NCI-H345 (cell line): ENCODE measurements around the gene PIANP.
A peak's percentile ranks its signal among the peaks of the same experiment; 100 is the strongest.

Experiments
- DNase-seq: peaks from one replicate; lab custom pipeline; 2025; lab: John Stamatoyannopoulos, UW

PIANP gene

DNA sequence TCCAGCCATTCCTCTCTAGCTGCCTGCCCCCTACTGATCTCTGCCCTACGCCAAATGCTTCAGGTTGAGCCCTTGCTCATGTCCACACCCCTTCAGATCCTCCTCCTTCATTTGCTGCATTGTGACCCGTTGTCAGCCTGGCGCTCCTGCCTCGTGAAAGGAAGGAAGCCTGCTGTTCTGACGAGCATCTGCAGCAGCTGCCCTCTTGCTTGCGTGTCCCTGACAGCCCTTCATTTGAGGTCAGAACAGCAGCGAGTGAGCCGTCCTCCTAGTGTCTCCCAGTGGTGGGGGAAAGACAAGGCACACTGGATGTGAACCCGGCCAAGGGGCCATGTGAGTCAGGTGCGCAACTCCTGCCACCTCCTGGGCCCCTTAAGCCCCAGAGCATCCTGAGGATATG, 3.0 kb upstream of the PIANP start:
- DNase-seq = peak; percentile 29

DNA sequence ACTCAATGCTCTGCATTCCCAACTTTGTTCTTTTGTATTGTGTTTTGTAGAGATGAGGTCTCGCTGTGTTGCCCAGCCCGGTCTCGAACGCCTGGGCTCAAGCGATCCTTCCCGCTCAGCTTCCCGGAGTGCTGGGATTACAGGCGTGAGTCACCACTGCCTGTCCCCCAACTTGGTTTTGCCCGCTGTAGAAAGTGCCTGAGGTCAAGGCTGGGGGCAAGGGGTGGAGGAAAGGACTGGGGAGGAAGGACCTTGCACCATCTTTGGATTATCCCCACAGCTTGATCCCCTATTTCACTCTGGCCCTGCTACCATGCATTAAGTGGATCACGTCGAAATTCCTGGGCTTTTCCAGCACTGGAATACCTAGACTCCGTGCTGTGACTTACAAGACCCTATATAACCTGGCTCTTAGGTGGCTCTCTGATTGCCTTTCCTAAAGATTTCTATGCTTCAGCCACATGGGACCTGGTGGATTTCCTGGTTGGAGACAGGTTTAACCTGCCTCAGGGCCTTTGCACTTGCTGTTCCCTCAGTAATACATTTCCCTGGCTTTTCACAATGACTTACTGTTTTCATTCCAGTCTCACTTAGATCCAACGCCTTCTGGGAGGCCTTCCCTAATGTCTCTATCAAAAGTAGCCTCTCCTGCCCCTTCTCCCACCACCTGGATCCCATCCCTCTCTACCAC, 608 bp upstream of the PIANP start:
- DNase-seq = no peak

DNA sequence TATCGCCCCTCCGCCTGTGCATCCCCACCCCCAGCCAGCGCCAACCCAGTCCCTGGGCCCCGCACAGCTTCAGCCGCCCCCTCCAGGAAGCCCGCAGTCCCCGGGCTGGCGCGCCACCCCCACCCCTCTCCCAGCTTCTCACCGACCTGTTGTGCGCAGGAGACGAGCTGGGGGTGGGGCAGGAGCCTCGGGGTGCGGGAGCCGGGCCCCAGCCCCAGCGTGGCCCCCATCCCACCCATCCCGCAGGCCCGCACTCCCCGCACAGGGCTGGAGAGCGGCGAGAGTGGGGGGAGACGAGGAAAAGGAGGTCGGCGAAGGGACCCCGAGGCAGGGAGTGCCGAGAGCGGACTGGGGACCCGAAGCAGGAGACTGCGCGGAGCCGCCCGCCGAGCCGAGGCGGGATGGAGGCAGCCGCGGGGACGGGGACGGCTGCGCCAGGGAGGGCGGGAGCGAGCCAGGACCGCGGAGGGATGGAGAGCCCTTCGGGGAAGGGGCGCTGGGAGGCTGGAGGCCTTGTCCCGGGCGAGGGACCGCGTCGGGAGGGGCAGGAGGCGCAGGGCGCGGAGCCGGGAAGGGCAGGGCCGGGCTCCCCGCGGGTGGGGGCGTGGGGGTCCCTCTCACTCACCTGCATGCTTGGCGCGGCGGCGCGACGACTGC, 498 bp downstream of the PIANP start:
- DNase-seq = peak; percentile 16

DNA sequence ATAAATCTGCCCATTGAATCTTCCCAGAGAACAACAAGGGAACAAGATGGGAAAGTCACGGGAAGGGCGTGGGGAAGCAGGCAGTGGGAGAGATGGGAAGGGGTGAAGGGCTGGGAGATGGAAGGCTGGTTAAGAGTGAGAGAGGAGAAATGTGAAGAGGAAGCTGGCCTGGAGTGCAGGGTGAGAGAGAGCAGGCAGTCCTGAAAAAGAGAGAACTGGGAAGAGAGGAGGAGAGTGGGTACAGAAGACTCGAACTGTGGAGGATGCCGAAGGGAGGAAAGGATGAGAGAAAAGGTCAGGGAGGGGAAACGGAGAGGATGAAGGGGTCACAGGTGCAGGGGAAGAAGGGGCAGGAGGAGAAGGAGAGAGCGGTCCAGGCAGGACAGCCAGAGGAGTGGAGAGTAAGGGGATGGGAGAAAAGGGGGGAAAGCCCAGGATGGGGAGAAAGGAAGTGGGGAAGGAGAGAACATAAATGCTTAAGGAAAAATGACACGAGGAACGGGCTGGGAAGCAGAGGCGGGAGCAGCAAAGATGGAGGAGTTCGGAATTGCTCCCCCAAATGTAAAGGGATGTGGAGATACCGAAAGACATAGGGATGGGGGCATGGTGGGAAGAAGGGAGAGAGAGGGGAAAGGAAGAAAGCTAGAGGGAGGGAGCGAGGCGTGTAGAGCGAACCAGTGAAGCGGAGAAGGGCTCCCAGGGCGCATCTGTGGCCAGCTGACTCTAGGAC, 1.2 kb downstream of the PIANP start:
- no peak for DNase-seq

DNA sequence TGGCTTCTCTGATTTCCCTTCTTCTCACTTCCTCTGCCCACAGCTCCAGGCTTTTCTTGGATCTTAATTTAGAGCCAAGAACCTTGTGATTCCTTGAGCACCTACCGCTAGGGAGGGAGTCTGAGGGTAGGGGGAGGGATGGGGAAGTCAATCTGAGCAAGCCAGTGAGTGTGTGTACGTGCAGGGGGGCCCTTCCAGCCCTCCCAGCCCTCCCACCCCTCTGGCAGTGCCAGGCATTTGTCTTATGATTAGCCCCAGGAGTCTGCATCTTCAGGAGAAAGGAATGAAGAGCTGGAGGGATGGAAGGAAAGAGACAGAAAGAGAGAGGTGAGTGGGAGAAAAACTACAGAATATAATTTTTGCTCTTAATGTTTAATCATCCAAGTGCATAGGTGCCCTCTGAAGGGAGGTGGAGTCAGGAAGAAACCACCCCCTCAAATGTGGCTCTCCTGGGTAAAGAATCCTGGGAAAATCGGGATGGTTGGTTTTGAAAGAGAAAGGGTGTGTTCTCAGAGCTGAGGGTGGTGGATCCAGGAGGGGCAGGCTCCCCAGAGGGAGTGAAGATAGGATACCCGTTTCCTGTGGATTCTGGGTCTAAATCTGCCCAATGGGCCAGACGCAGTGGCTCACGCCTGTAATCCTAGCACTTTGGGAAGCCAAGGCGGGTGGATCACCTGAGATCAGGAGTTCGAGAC, 2.1 kb downstream of the PIANP start:
- DNase-seq = no peak

DNA sequence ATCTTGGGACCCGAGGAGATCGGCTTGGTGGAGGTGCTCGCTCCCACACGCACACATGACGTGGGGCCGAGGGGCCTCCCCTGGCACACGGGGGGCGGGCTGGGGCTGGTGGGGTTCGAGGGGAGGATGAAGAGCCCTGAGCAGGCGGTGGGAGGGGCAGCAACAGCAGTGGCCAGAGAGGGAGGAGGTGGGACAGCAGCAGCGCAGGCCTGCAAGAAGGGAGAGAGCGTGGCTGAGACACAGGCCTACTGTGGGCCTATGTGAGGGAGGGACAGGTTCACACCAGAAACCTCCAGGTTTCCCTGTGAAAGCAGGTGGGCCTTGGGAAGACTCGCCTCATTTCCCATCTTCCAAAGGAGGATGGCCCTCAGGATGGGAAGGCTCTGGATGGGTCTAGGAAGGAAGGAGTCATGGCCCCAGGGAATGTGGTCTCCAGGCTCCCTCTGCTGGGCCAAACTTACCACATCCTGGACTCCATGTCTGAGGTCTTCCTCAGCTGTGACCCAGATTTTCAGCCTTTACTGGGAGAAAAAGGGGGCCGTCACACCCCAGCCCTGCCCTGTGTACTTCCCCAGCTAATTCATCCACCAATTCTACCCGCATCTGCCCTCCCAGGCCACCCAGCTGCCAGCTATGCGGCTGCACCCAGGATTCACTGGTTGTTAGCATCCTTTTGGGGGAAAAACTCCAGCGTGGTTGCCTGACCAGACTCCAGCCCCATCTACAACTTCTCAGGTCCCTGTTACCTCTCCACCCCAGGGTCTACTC, 2.8 kb downstream of the PIANP start:
- DNase-seq = peak; percentile 17

DNA sequence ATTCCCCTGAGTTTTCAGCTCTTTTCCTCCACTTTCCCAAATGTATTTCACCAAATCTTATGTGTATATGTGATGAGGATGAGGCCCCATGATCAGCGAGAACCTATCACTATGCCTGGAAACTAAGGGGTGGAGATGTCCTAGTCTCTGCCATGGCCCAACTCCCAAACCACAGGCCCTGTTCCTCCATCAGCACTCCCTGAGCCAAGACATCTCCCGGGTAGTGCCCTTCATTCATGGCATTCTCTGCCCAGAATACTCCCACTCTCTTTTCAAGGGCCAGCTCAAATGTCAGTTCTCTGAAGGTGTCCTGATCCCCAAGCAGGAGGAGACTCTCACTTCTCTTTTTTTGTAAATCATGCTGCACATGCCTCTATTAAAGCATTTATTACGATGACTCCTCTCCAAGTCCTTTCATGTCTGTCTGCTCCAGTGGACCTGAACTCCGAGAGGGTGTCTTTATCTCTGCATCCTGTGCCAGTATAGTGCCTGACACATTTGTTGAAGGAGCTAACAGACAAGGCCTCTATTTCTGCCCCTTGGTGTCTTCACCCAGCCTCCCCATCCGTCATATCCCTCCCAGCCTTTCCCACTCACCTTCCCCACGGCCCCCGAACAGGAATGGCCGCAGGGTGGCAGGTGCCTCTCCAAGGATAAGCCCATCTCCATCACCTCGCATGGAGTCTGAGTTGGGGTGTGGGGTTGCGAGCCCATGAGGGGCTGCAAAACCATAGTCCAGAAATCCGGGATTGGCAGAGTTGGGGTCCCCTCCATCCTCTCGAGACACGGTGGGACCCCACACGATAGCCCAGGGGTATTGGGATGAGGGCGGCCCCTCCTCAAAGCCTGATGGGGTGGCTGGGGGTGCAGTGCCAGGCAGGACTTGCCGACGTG, 3.7 kb downstream of the PIANP start:
- no peak for DNase-seq

DNA sequence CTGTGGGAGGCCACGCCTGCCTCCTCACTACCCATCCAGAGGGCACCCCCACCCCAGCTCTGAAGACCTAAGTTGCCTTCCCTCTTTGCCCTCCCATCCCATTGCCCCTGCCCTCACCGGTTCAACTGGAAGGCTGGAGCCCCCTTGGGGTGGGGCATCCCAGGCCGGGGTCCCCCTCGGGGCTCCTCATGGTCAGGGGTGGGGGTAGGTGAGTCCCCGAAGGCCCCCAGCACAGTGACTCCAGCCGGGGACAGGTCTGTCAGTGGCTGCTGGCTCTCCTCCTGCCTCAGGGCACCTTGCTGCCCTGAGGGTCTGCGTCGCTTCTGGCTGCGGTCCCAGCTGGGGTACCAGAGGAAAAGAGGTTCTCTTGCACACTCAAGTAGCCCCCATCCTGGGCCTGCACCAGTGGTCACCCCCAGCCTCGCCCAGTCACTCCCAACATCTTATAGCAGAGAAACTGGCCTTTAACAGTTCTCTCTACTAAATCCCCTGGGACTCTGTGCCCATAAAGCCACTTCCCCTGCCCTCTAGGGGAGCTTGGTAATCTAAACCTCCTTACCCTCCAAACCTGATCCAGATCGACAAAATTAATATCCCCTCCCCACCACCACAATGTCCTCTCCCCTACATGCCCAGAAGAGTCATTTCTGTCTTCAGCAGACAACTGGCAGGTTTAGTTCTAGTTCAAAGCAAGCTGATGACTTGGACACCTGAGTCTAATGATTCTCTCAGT, 5.1 kb downstream of the PIANP start:
- DNase-seq = no peak

DNA sequence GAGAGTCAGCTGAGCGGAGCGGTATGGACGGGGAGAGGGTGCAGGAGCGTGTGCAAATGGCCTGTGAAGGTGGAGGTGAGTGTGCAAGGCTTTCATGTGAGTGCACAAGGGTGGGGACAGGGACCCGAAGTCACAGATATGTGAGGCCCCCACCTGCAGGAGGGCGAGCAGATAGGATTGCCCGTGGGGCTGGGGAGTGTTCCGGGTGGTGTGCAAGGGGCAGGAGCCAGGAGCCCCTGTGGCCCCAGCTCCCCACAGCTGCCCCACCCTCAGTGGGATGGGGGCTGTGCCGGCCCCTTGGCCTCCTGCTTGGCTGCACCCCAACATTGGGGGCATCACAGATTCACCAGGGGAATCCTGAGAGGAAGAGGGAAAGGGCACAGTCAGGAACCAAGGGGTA, 5.9 kb downstream of the PIANP start:
- DNase-seq = no peak

DNA sequence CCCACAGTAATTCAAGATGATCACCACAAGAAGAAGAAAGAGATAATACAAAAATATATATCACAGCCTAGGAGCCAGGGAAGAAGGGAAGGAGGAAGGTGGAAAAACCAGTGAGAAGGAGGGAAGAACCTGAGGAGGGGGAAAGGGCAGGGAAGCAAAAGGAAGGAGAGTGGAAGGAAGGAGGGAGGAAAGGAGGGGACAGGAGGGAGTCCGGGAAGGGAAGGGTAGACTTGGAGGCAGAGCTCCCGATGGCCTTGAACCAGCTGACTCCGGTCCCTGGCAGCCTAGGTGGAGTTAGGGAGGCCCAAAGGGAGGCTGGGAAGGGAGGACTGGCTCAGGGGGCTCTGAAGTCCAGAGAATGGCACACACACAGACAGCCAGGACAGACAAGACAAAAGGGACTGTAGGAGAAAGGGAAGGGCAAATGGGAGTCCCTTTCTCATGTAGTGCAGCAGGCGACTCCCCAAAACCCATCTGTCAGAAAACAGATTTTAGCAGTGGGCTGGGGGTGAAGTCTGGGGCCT, 6.7 kb downstream of the PIANP start:
- DNase-seq = no peak

DNA sequence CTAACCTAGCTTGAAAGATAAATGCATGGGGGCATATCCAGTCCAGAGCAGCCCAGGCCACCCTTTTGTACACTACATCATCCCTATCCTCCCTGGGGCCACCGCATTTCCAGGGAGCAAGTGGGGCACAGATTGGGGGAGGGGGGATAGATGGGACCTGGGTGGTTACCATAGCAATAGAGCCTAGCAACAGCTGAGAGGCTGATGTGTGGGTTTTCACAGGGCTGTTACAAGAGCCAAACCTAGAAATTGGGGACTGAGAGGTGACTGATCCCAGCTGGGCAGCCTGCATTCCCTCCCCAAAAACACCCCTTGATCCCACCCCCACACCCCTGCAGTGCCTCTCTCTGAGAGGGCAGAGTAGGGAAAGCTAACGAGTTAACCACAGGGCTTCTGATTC, 7.7 kb downstream of the PIANP start:
- no peak for DNase-seq

DNA sequence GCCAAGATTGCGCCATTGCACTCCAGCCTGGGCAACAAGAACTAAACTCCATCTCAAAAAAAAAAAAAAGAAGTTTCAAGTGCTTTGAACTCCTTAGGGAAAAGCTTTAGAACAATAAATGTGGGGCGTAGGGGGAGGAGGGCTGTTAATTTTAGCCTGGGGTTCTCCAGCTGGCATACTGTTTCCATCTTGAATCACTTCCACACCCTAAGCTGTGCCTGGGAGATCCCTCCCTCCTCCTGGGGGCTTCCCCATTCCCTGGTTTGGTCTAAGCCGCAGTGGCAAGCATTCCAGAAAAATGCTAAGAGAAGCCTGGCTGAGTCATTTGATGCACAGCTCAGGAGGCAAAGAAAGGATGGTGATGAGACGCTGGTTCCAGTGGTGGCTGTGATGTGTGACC, 9.1 kb downstream of the PIANP start:
- no peak for DNase-seq

DNA sequence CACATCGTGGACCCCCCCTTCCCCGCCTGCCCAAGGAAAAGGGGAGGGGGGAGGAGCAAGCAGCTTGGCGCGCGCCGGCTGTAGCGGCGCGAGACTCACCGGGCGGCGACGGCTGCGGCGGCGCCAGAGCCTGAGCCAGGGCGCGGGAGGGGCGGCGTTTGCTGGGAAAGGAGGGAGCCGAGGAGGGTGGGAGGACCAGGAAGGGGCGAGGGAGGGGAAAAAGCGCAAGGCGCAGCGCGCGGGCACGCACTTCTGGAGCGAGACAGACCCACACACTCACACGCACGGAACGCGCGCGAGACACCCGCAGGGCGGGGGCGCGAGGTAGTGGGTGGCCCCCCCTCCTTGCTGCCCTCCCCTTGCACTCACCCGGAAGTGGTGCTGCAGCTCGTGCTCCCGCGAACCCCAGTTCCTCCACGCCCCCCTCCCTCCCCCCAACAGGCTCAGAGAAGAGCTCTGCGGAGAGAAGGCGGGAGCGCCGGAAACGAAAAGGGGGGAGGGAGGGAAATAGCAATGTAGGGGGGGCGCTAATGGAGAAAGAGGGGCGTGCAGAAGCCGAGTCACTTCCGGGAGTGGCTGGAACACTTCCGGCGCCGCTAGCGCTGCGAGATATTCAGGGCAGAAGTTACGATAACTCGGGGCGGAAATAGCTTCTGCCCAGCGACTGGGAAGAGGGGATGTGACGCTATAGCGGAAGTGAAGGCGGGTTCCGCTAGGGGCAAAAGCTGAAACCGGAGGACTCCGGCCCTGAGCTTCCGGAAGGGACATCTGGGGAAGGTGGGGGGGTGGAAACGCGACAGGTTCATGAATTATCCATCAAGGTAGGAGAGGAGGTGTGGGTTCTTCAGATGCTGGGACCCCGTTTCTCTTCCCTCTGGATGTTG, 11.4 kb downstream of the PIANP start, which contains the start of gene ZNF384:
TSS of gene ZNF384 (minus strand) at position 377 of the 884 bp plus-strand sequence. CDS start 9,855 bp downstream, outside the sequence.
- peak; percentile 99 for DNase-seq

DNA sequence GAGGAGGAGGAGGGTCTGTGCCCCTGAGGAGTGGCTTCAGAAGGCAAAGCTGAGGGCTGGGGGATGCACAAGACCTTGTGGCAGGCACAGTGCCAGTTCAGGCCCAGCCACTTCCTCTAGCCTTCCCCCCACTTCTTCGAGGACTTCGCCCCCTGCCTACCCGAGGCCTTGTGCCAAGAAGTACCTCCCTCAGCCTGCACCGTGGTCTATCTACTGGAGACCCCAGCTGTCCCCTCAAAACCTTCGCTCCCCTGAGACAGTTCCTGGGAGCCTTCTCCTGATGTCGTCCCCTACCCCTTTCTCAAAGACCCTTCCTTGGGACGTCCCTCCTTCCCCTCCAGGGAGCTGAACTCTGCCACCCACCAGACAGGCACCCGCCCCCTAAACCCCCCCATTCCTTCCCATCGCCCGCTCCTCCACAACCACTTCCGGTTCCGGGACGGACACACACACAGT, 12.0 kb downstream of the PIANP start:
- no peak for DNase-seq

DNA sequence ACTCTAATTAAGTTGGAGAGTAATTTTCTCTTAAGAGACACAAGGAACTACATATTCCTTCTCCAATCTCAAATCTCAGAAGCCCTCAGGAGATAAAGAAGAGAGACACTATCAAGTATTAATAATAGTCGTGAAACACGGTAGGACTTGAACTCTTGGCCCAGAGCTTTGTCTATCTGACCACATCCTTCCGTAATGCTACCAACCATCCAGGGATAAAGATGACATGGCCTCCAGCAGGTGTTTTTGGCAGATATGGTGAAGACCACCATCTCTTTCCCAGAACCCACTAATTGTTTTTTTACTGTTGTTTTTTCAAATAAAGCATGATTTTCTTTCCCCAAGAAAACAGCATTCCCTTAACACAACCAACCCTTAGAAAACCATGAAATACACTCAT, 14.8 kb downstream of the PIANP start:
- no peak for DNase-seq

DNA sequence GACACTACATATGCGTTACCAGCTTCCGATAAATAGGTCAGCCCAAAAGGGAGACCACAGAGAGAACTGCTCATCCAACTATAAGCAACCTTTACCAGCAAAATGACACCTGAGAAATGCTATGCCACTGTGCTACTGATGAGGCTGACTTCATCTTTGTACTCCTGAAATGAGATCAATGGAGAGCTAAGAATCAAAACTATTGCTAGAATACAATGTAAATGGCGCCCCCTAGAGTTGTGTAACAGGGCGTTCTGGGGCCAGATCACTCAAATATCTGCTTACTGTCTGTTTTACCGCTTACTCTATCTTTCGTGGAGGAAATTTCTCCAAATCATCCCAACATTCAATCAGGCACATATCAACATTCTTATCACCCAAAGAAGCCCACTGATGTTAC, 16.0 kb downstream of the PIANP start:
- peak; percentile 26 for DNase-seq

DNA sequence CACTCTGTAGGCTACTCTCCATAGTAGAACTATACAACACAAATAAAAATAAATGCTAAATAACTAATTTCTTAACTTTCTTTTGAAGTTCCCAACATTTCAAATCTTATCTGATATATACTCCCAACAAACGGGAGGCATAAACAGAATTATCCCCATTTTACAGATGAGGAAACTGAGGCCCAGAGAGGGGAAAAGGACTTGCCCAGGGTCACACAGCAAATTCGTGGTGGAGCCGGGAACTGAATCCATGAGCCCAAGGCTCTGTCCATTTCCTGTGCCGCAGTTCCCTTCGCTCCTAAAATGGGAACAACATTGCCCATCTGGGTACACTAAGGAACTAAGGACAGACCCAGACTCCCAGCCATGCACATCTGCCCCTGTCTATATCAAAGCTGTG, 23.7 kb downstream of the PIANP start:
- DNase-seq = no peak

DNA sequence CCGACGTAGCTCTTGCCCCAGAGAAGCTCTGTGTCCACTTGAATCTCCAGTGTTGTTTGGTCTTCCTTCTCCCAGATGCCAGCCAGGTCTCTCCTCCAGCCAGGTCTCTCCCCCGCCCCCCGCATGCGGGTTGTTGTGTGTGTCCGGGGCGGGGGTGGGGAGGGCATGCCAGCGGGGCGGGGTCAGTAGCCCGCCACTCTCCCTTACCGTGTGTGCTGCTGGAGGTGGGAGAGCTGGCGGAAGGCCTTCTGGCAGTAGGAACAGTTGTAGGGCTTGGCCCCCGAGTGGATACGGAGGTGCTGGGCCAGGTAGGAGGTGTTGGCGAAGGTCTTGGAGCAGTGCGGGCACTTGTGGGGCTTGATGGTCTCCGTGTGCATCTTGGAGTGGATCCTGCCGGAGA, 28.5 kb downstream of the PIANP start:
- DNase-seq = no peak
